ENCODE measurements around the gene TINAG.
"Not testable (repeated sequence)": the region's sequence is repeated elsewhere in the genome, so short reads cannot be mapped to it uniquely, and the experiment has no call there.

Gene TINAG

DNA sequence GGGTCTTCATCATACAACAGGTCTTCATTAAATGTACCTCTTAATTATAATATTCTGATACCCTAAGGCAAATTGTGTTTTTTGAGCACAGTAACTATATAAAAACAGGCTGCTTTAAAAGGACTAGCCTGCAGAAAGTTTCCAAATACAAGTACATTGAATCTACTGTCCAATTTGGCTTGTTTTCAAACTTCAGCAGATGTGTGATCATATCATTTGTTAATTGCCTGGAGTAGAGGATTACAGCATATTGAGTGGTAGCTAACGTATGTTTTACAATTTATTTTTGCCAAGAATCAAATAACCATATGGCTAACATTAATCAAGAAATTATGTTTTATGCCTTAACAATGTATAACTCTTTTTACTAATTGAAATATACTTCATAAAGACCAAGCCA lies 12.6 kb downstream of the TINAG start:
- TF ChIP-seq, protein P1, sequence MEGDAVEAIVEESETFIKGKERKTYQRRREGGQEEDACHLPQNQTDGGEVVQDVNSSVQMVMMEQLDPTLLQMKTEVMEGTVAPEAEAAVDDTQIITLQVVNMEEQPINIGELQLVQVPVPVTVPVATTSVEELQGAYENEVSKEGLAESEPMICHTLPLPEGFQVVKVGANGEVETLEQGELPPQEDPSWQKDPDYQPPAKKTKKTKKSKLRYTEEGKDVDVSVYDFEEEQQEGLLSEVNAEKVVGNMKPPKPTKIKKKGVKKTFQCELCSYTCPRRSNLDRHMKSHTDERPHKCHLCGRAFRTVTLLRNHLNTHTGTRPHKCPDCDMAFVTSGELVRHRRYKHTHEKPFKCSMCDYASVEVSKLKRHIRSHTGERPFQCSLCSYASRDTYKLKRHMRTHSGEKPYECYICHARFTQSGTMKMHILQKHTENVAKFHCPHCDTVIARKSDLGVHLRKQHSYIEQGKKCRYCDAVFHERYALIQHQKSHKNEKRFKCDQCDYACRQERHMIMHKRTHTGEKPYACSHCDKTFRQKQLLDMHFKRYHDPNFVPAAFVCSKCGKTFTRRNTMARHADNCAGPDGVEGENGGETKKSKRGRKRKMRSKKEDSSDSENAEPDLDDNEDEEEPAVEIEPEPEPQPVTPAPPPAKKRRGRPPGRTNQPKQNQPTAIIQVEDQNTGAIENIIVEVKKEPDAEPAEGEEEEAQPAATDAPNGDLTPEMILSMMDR (IDR thresholded peaks at IDR 0.05; ENCODE audit: low read depth, low read length, poor library complexity, severe bottlenecking): no peak
- no peak for TF ChIP-seq EZH2phosphoT487 (IDR thresholded peaks at IDR 0.05; ENCODE audit: borderline replicate concordance, low read length)
- no peak overlapping the region for H3K4me2 ChIP-seq (ENCODE audit: low read length)
- H3K9me3 ChIP-seq (ENCODE audit: control insufficient read depth, insufficient read depth, low read length): no peaks in the 10 kb centered on the region
- H4K20me1 ChIP-seq (ENCODE audit: control insufficient read depth, insufficient read depth, low read depth, low read length): no peaks in the 10 kb centered on the region
- no peaks in the 10 kb centered on the region for H3K79me2 ChIP-seq (ENCODE audit: control insufficient read depth, low read length)
- H3K4me3 ChIP-seq (ENCODE audit: low read length): no peak overlapping the region
- no peaks in the 10 kb centered on the region for H3F3A ChIP-seq (ENCODE audit: control insufficient read depth, insufficient read depth)
- no peak overlapping the region for H3K27ac ChIP-seq (ENCODE audit: low read depth, low read length)
- no peaks in the 10 kb centered on the region for H3K9me2 ChIP-seq (replicated peaks; ENCODE audit: control insufficient read depth, low read length)
- no peaks in the 10 kb centered on the region for H3K36me3 ChIP-seq (ENCODE audit: control insufficient read depth, low read length)
- no peaks in the 10 kb centered on the region for H3K27me3 ChIP-seq (ENCODE audit: control insufficient read depth, low read length)
- no peaks in the 10 kb centered on the region for H3K4me1 ChIP-seq (ENCODE audit: control insufficient read depth, low read length)

DNA sequence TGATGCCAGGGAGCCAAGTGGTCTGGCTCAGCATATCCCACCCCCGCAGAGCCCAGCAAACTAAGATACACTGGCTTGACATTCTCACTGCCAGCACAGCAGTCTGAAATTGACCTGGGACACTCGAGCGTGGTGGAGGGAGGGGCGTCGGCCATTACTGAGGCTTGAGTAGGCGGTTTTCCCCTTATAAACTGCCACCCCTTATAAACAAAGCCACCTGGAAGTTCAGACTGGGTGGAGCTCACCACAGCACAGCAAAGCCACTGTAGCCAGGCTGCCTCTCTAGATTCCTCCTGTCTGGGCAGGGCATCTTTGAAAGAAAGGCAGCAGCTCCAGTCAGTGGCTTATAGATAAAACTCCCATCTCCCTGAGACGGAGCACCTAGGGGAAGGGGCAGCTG lies 19.4 kb downstream of the TINAG start:
- Histone ChIP-seq H3K79me2 (ENCODE audit: control insufficient read depth, low read length) (no peaks in the 10 kb centered on the region), H3K4me2 (ENCODE audit: low read length) (no peak overlapping the region), H3K4me1 (ENCODE audit: control insufficient read depth, low read length) (no peaks in the 10 kb centered on the region), H3K9me3 (ENCODE audit: control insufficient read depth, insufficient read depth, low read length) (no peaks in the 10 kb centered on the region), H4K20me1 (ENCODE audit: control insufficient read depth, insufficient read depth, low read depth, low read length) (no peaks in the 10 kb centered on the region), H3K4me3 (ENCODE audit: low read length) (no peak overlapping the region), H3K27ac (ENCODE audit: low read depth, low read length) (no peak overlapping the region), H3K9me2 (replicated peaks; ENCODE audit: control insufficient read depth, low read length) (no peaks in the 10 kb centered on the region), H3K27me3 (ENCODE audit: control insufficient read depth, low read length) (no peaks in the 10 kb centered on the region), H3F3A (ENCODE audit: control insufficient read depth, insufficient read depth) (no peaks in the 10 kb centered on the region), H3K36me3 (ENCODE audit: control insufficient read depth, low read length) (no peaks in the 10 kb centered on the region)
- no peak for TF ChIP-seq EZH2phosphoT487 (IDR thresholded peaks at IDR 0.05; ENCODE audit: borderline replicate concordance, low read length)
- TF ChIP-seq, protein P1 (IDR thresholded peaks at IDR 0.05; ENCODE audit: low read depth, low read length, poor library complexity, severe bottlenecking): no peak

DNA sequence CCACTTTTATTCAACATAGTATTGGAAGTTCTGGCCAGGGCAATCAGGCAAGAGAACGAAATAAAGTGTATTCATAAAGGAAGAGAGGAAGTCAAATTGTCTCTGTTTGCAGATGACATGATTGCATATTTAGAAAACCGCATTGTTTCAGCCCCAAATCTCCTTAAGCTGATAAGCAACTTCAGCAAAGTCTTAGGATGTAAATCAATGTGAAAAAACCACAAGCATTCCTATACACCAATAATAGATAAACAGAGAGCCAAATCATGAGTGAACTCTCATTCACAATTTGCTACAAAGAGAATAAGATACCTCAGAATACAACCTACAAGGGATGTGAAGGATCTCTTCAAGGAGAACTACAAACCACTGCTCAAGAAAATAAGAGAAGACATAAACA lies 23.3 kb downstream of the TINAG start:
- not testable (repeated sequence) for H3K27ac ChIP-seq (ENCODE audit: low read depth, low read length); H4K20me1 ChIP-seq (ENCODE audit: control insufficient read depth, insufficient read depth, low read depth, low read length)

DNA sequence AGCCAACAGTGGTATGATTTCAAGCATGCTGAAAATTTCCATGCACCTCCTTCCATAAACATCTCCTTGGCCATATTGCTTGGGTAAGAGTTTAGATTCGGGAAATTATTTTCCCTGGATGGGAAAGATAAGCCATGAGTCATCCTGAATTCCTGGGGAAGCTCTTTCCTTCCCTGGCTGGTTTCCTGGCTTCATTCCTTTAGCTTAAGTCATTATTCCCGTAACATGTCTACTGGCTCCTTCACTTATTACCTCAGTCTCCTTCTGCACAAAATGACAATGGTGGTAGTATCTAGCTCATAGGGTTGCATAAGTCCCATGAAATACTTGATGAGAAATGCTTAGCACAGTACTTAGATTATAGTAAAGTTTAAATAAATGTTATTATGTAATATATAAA lies 27.6 kb downstream of the TINAG start:
- no peaks in the 10 kb centered on the region for H3K79me2 ChIP-seq (ENCODE audit: control insufficient read depth, low read length)
- H3K9me3 ChIP-seq (ENCODE audit: control insufficient read depth, insufficient read depth, low read length): no peaks in the 10 kb centered on the region
- no peaks in the 10 kb centered on the region for H3K9me2 ChIP-seq (replicated peaks; ENCODE audit: control insufficient read depth, low read length)
- H3K36me3 ChIP-seq (ENCODE audit: control insufficient read depth, low read length): no peaks in the 10 kb centered on the region
- no peaks in the 10 kb centered on the region for H3K27me3 ChIP-seq (ENCODE audit: control insufficient read depth, low read length)
- H3K27ac ChIP-seq (ENCODE audit: low read depth, low read length): no peak overlapping the region
- TF ChIP-seq, protein P1 (IDR thresholded peaks at IDR 0.05; ENCODE audit: low read depth, low read length, poor library complexity, severe bottlenecking): no peak
- no peak for TF ChIP-seq EZH2phosphoT487 (IDR thresholded peaks at IDR 0.05; ENCODE audit: borderline replicate concordance, low read length)
- no peaks in the 10 kb centered on the region for H4K20me1 ChIP-seq (ENCODE audit: control insufficient read depth, insufficient read depth, low read depth, low read length)
- H3K4me2 ChIP-seq (ENCODE audit: low read length): no peak overlapping the region
- no peak overlapping the region for H3K4me3 ChIP-seq (ENCODE audit: low read length)
- H3K4me1 ChIP-seq (ENCODE audit: control insufficient read depth, low read length): no peaks in the 10 kb centered on the region
- no peaks in the 10 kb centered on the region for H3F3A ChIP-seq (ENCODE audit: control insufficient read depth, insufficient read depth)

More for the DNA sequence above, 23.3 kb downstream of the TINAG start:
- H3K27me3 ChIP-seq (ENCODE audit: control insufficient read depth, low read length); H3K4me1 ChIP-seq (ENCODE audit: control insufficient read depth, low read length); H3K79me2 ChIP-seq (ENCODE audit: control insufficient read depth, low read length); H3F3A ChIP-seq (ENCODE audit: control insufficient read depth, insufficient read depth); H3K9me3 ChIP-seq (ENCODE audit: control insufficient read depth, insufficient read depth, low read length); H3K36me3 ChIP-seq (ENCODE audit: control insufficient read depth, low read length); H3K4me2 ChIP-seq (ENCODE audit: low read length); H3K9me2 ChIP-seq (replicated peaks; ENCODE audit: control insufficient read depth, low read length); H3K4me3 ChIP-seq (ENCODE audit: low read length): not testable (repeated sequence)

All from DOHH2 (cell line).